AG04449 (cell line): ENCODE measurements around the gene LRRC8E.
A peak's percentile ranks its signal among the peaks of the same experiment; 100 is the strongest.

Source experiments
- CTCF ChIA-PET: fragments of 350-600 bp; formaldehyde crosslinking; extraction: SDS; loops from one replicate; lab custom pipeline; 2021; ENCODE audit warnings: antibody characterized with exemption; lab: Yijun Ruan, JAX
- POLR2A ChIA-PET: fragments of 400-600, 350-600 bp; formaldehyde crosslinking; extraction: SDS; loops from one replicate; lab custom pipeline; 2020; ENCODE audit warnings: antibody characterized with exemption, inconsistent platforms; lab: Yijun Ruan, JAX
- DNase-seq: peaks from one replicate; pipeline ENCODE4 v3.0.0-alpha.2; 2010; ENCODE audit warnings: low read depth, low spot score
- H3K4me3 ChIP-seq: 2 replicates; pipeline ENCODE4 v1.5.1; 2011; ENCODE audit warnings: low read depth, mild to moderate bottlenecking, control low read depth, low read length
- CTCF ChIP-seq: IDR thresholded peaks from one replicate; pipeline ENCODE4 v1.5.1; 2011; ENCODE audit warnings: mild to moderate bottlenecking, moderate library complexity, low read length, control low read depth, inconsistent platforms; ENCODE audit not compliant: insufficient read depth; ENCODE audit errors: missing control alignments

Gene LRRC8E

DNA sequence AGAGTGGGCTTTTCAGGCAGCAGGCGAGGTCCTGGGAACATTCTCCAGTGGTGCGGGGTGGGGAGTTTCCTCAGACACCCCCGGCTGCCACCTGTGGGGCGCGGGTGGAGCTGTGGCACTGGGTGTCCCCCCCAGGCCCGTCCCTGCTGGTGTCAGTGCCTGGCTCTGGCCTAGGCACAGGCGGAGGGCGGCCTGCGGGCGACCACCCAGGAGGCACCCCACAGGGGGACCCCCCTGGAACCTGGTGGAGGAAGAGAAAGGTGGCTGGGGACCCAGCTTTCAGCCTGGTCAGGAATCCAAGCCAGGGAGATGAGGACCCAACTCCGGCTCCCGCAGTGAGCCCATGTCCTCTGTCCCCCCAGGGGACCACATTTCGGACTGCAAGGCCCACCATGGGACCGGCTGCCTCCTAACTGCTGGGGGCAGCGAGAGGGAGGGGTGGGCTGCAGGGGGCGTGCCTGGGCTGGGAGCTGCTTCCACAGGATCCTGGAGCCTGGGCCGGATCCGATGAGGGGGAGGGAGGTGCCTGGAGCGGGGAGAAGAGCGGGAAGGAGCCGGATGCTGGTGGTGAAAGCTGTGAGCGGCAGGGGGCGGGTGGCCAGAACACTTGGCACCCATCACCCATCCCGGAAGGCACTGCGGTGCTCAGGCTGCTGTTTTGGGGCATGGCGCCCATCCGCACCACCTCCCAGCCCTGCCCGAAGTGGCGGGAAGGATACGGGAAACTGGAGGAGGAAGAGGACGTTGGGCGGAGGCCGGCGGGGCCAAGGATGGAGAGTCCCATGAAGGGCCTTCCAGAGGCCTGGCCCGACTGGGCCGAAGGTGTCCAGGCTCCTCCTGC, 43.1 kb downstream of the LRRC8E start:
- ChIA-PET POLR2A (interaction anchor here (0.7 to 1.6 kb wide), 2 partner anchors 11 to 13 kb away, joined by 3 to 7 read pairs; partner anchors contain the start of gene TIMM44), CTCF (interaction anchor here (1.1 to 2.9 kb wide), 5 partner anchors 10 to 78 kb away, joined by 4 to 13 read pairs (median 5); partner anchors contain the start of gene TIMM44)
- H3K4me3 ChIP-seq, result no peak overlapping the region
- no peak for DNase-seq
- no peak for TF ChIP-seq CTCF

DNA sequence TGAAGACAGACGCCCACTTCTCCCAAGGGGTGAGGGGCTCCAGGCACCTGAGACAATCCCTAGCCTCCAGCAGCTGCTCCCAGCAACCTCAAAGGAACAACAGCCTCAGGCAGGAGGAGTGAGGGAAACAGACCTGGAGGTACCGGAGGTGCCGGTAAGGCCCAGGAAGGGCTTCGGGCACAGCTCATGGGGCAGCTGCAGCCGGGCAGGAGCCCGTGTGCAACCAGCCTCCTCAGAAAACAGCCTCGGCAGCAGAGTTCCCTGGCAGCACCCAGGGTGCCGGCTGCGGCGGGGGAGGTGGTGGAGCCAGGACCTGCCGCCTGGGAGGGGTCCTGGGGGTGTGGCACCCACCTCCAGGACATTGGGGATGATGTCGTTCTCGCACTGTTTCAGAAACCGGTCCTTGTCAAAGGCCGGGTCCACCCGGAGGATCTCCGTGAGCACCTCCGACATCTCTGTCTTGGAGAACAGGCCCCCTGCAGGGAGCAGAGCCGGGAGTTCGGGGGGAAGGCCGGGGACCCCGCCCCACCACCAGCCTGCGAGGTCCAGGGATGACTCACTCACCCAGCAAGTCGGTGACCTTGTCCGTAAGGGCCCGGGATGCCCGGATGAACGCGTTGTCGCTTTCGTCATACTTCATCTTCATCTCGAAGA, 44.1 kb downstream of the LRRC8E start:
- DNase-seq, result no peak
- TF ChIP-seq CTCF, result no peak
- ChIA-PET CTCF (interaction anchor here (1.1 kb wide), 1 partner anchor 11 kb away, joined by 4 read pairs; the partner anchor contains the start of gene TIMM44), POLR2A (no interaction called here)
- no peak overlapping the region for H3K4me3 ChIP-seq

- POLR2A ChIA-PET, result no interaction called here
- TF ChIP-seq CTCF, result no peak
- no peak overlapping the region for H3K4me3 ChIP-seq
- no peak for DNase-seq
- CTCF ChIA-PET, result no interaction called here
These were observed 44.6 kb downstream of the LRRC8E start for GRCh38 chr19:7932930-7933300.

DNA sequence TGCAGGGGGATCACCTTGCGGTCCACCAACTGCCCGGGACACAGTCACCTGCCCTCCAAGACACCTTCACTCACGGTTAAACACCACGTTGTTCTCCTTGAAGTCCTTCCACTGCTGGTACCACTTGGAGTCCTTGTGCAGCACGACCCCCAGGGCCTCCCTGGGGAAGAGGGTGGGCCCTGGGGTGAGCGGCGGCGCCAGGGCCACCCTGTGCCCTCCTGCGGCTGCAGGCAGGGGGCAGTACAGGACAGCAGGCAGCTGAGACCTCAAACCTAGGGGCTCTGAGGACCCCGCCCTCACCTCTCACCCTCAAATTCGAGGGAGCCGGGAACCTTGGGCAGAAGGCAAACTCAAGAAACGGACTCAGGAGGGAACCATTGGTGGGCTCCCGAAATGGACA, 45.1 kb downstream of the LRRC8E start:
- ChIA-PET POLR2A (interaction anchor here (0.7 kb wide), 1 partner anchor 10 kb away, joined by 3 read pairs; the partner anchor contains the start of gene TIMM44), CTCF (no interaction called here)
- peak; percentile 12 for TF ChIP-seq CTCF
- DNase-seq, result no peak
- no peak overlapping the region for H3K4me3 ChIP-seq

DNA sequence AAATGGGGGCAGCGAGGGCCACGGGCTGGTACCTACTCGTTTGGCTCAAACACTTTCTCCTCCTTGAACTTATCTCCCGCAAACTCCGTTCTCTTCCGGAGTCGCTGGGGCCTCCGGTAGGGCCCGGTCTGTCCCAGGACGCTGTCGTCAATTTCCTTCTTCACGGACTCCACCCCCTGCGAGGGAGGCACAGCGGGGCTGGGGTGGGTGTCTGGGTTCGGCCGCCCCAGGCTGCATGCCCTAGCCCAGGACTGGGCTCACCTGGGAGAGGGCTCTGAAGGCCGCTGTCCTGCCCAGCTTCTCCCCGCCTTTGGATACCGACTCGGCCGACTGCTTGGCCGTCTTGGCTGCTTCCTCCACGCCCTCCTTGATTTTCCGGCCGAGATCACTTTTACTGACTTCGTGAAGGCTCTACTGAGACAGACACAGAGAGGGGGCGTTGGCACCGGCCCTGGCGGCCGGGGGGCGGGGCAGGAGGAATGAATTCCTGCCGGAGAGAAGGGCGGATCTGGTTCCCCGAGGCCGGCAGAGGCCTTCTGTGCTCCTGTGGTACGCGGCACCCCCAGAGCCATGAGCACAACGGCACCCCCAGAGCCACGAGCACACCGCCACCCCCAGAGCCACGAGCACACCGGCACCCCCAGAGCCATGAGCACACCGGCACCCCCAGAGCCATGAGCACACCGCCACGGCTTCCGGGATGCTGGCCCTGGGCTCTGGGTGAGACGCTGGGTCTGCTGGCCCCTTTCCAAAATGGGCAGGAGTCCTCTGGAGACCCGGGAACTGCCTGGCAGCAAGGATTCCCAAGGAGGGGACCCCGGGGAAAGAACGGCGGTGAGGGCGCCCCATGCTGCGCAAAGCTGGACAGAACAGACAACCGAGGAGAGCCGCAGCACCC, 45.8 kb downstream of the LRRC8E start:
- no peak overlapping the region for H3K4me3 ChIP-seq
- DNase-seq, result no peak
- CTCF ChIA-PET, result no interaction called here
- no peak for TF ChIP-seq CTCF
- POLR2A ChIA-PET, result interaction anchor here (0.7 kb wide), 1 partner anchor 9 kb away, joined by 3 read pairs; the partner anchor contains the start of gene TIMM44
